ENCODE measurements around the gene FAM131A. TPM values are rescaled to one million over a fixed set of nuclear protein-coding genes. Genes with fewer than 3 reads are reported as not detected.

Gene FAM131A
- total and polyA plus RNA-seq, 9 of the 15 experiments (the other 6 are each of a cell fraction or from before 2014, with no cell fraction given) = 0.48 to 11.1 (median 4.3) TPM

- TF ChIP-seq TFAP4 (CRISPR knock-in tag; IDR thresholded peaks at IDR 0.05; ENCODE audit: borderline replicate concordance) (no peak), GTF3C2 (IDR thresholded peaks at IDR 0.05; ENCODE audit: borderline replicate concordance, extremely low read depth, insufficient read length) (no peak), ZEB2 (IDR thresholded peaks at IDR 0.05) (no peak), ZKSCAN8 (CRISPR knock-in tag; IDR thresholded peaks at IDR 0.05) (no peak), ZBTB26 (CRISPR knock-in tag; IDR thresholded peaks at IDR 0.05) (no peak), ZBTB33 (CRISPR knock-in tag; IDR thresholded peaks at IDR 0.05) (no peak), SAFB (IDR thresholded peaks at IDR 0.05; ENCODE audit: borderline replicate concordance, low read depth, low read length) (no peak)
Measured at GRCh38 chr3:184352149-184352785, 14.9 kb downstream of the FAM131A start (continued).
